Measurements from ENCODE around the gene PFAS.

PFAS gene

GRCh38 chr17:8290043-8290442 lies 41.0 kb downstream of the PFAS start:
- CTCF ChIA-PET = interaction anchor here (0.6 to 1.1 kb wide), 2 partner anchors 10 to 11 kb away, joined by 3 to 4 read pairs; no protein-coding TSS in a partner anchor
- TF ChIP-seq CTCF (IDR thresholded peaks at IDR 0.05; ENCODE audit: insufficient read depth, low read length, missing control alignments) = no peak
- DNase-seq (ENCODE audit: low read depth, low spot score) = no peak
- H3K4me3 ChIP-seq (ENCODE audit: low read depth, low read length) = no peak overlapping the region
- POLR2A ChIA-PET = no interaction called here

- CTCF ChIA-PET = interaction anchor here (2.4 kb wide), 1 partner anchor 8 kb away, joined by 6 read pairs; no protein-coding TSS in a partner anchor
Measured at GRCh38 chr17:8292639-8293395, 43.7 kb downstream of the PFAS start.

GRCh38 chr17:8294361-8294760 lies 45.3 kb downstream of the PFAS start:
- POLR2A ChIA-PET = no interaction called here
- no peak for DNase-seq (ENCODE audit: low read depth, low spot score)
- CTCF ChIA-PET = interaction anchor here (1.4 kb wide), 1 partner anchor 221 kb away, joined by 4 read pairs; no protein-coding TSS in a partner anchor
- no peak overlapping the region for H3K4me3 ChIP-seq (ENCODE audit: low read depth, low read length)
- TF ChIP-seq CTCF (IDR thresholded peaks at IDR 0.05; ENCODE audit: insufficient read depth, low read length, missing control alignments) = no peak

More at GRCh38 chr17:8292639-8293395, 43.7 kb downstream of the PFAS start:
- POLR2A ChIA-PET = no interaction called here
- no peak overlapping the region for H3K4me3 ChIP-seq (ENCODE audit: low read depth, low read length)
- no peak for TF ChIP-seq CTCF (IDR thresholded peaks at IDR 0.05; ENCODE audit: insufficient read depth, low read length, missing control alignments)
- DNase-seq (ENCODE audit: low read depth, low spot score) = no peak

- POLR2A ChIA-PET = interaction anchor here (0.7 to 1.3 kb wide), 5 partner anchors 29 to 176 kb away, joined by 3 to 8 read pairs (median 4); partner anchors contain the start of gene CTC1
- TF ChIP-seq CTCF (IDR thresholded peaks at IDR 0.05; ENCODE audit: insufficient read depth, low read length, missing control alignments) = no peak
- H3K4me3 ChIP-seq (ENCODE audit: low read depth, low read length) = peak overlapping the region; percentile 66
- DNase-seq (ENCODE audit: low read depth, low spot score) = no peak
- CTCF ChIA-PET = interaction anchor here (0.8 to 1.6 kb wide), 9 partner anchors 10 to 237 kb away, joined by 3 to 6 read pairs (median 4); partner anchors contain the start of gene KRABD2
Measured at GRCh38 chr17:8294814-8295316, 45.8 kb downstream of the PFAS start.

- TF ChIP-seq CTCF (IDR thresholded peaks at IDR 0.05; ENCODE audit: insufficient read depth, low read length, missing control alignments) = no peak
- ChIA-PET CTCF (interaction anchor here (0.8 to 5.6 kb wide), 29 partner anchors 8 to 243 kb away, joined by 3 to 37 read pairs (median 6); partner anchors contain the start of genes BORCS6, PFAS and TMEM107), POLR2A (no interaction called here)
- DNase-seq (ENCODE audit: low read depth, low spot score) = no peak
- no peak overlapping the region for H3K4me3 ChIP-seq (ENCODE audit: low read depth, low read length)
Measured at GRCh38 chr17:8300226-8300625, 51.1 kb downstream of the PFAS start.

GRCh38 chr17:8300627-8301242 lies 51.6 kb downstream of the PFAS start:
- POLR2A ChIA-PET = no interaction called here
- CTCF ChIA-PET = interaction anchor here (0.6 to 5.6 kb wide), 41 partner anchors 9 to 244 kb away, joined by 3 to 37 read pairs (median 4); partner anchors contain the start of genes BORCS6, PFAS and RANGRF

More at GRCh38 chr17:8300627-8301242, 51.6 kb downstream of the PFAS start:
- DNase-seq (ENCODE audit: low read depth, low spot score) = no peak
- no peak overlapping the region for H3K4me3 ChIP-seq (ENCODE audit: low read depth, low read length)
- TF ChIP-seq CTCF (IDR thresholded peaks at IDR 0.05; ENCODE audit: insufficient read depth, low read length, missing control alignments) = peak; percentile 89

Measured in AG04449 (cell line).